ENCODE data around the gene NIPBL. TPM values are rescaled to one million over a fixed set of nuclear protein-coding genes. Genes with fewer than 3 reads are reported as not detected.
A peak's percentile ranks its signal among the peaks of the same experiment; 100 is the strongest.

The NIPBL gene
- total and polyA plus RNA-seq, 8 donors, result 48.8 to 80.2 (median 67.6) TPM

DNA sequence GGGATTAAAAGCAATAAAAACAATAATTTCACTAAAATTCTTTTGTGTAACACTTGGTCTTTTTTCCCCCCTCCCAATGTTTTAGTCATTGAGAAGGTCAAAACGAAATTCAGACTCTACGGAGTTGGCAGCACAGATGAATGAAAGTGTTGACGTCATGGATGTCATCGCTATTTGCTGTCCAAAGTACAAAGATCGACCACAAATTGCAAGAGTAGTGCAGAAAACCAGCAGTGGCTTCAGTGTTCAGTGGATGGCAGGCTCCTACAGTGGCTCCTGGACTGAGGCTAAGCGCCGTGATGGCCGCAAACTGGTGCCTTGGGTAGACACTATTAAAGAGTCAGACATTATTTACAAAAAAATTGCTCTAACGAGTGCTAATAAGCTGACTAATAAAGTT lies 187.9 kb downstream of the NIPBL start:
- Histone ChIP-seq H3K4me3 (no peak overlapping the region), H3K27ac (no peak overlapping the region), H3K36me3 (peaks cover 0 to 73% of the 10 kb centered on the region in 2 donors), H3K27me3 (no peaks in the 10 kb centered on the region), H3K9me3 (no peaks in the 10 kb centered on the region), H3K4me1 (no peaks in the 10 kb centered on the region)
- ATAC-seq (no peak), DNase-seq (no peak)
- intact Hi-C loops (cut with DNase I), result no loop called here
- TF ChIP-seq, protein P1, sequence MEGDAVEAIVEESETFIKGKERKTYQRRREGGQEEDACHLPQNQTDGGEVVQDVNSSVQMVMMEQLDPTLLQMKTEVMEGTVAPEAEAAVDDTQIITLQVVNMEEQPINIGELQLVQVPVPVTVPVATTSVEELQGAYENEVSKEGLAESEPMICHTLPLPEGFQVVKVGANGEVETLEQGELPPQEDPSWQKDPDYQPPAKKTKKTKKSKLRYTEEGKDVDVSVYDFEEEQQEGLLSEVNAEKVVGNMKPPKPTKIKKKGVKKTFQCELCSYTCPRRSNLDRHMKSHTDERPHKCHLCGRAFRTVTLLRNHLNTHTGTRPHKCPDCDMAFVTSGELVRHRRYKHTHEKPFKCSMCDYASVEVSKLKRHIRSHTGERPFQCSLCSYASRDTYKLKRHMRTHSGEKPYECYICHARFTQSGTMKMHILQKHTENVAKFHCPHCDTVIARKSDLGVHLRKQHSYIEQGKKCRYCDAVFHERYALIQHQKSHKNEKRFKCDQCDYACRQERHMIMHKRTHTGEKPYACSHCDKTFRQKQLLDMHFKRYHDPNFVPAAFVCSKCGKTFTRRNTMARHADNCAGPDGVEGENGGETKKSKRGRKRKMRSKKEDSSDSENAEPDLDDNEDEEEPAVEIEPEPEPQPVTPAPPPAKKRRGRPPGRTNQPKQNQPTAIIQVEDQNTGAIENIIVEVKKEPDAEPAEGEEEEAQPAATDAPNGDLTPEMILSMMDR (IDR thresholded peaks at IDR 0.05), result no peak

DNA sequence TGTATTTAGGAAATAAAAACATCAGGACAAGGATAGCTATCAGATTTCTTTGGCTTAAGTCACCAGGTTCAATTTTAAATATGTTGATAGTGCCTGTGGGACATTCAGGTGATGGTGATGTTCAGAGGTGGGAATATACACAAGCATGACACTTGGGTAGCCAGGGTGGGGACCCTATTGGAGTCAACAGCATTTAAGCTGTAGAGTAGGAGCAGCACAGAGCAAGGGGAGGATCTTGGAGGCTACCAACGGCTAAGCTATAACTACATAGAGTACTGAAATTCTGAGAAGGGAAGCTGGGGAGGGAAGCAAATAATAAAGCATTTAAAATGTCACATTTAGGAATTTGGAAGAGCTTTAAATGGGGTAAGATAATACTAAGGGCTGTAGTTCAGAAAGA lies 194.9 kb downstream of the NIPBL start:
- ATAC-seq (no peak), DNase-seq (no peak)
- peaks cover 0 to 4% of the 10 kb centered on the region in 2 donors for H3K36me3 ChIP-seq
- TF ChIP-seq, protein P1 (IDR thresholded peaks at IDR 0.05), result no peak
- H3K9me3 ChIP-seq, result no peaks in the 10 kb centered on the region
- no peak overlapping the region for H3K4me3 ChIP-seq
- no peaks in the 10 kb centered on the region for H3K27me3 ChIP-seq
- no peaks in the 10 kb centered on the region for H3K4me1 ChIP-seq
- no peak overlapping the region for H3K27ac ChIP-seq
- intact Hi-C loops (cut with DNase I), result no loop called here

DNA sequence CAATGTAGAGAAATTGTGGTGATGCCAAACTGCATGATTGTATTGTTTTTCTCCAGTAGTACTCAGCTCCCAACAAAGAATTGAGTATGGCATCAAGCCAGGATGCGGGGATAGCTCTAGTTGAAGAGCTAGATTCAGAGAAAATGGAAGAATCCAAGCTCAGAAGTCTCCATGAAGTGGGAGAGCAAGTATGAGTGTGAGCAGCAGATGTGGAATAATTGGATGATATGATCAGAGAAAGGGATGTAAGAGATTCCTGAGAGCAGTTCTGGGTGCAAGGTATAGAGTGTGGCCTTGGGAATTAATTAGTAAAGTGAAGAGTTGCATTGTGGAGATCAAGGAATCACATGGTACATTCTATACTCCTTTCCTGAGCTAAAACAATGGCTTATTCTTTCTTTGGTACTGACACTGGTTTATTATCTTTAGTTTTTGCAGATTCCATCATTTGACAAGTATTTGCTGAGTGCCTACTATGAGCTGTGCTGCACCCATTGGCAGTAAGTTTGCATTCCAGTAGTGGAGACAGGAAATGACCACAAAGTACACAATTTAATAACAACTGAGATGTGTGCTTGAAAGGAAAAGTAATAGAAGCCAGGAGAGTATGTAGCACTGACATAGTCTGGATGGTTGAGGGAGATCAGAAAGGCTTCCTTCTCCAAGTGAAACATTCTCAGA lies 195.5 kb downstream of the NIPBL start:
- no peaks in the 10 kb centered on the region for H3K4me1 ChIP-seq
- H3K27ac ChIP-seq, result no peak overlapping the region
- ATAC-seq (peak; percentile 75), DNase-seq (peak in 1 of 4 donors; percentile 1)
- H3K4me3 ChIP-seq, result no peak overlapping the region
- H3K27me3 ChIP-seq, result no peaks in the 10 kb centered on the region
- no peaks in the 10 kb centered on the region for H3K36me3 ChIP-seq
- TF ChIP-seq, protein P1 (IDR thresholded peaks at IDR 0.05), result no peak
- intact Hi-C loops (cut with DNase I), result no loop called here
- H3K9me3 ChIP-seq, result no peaks in the 10 kb centered on the region

DNA sequence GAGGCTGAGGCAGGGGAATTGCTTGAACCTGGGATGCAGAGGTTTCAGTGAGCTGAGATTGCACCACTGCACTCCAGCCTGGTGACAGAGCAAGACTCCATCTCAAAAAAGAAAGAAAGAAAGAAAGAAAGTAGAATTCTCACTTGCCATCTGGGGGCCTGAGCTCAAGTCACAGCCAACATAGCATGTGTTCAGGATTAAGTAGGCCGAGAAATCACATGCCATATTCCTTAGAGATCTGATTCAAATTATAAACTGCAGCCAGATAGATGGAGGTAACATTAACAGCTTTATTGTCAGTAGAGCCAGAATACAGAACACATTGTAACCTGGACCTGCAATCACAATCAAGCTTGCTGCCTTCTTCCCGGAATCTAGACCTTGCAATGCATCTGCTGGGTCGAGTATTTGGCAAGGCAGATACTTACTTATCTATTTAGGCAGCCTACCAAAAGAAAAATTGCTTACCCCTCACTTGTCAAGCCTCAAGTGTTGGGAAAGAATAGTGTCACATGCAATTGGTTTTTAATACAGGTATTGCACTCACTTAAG lies 198.9 kb downstream of the NIPBL start:
- DNase-seq, result no peak
- Histone ChIP-seq H3K27ac (no peak overlapping the region), H3K36me3 (peaks cover 0 to 21% of the 10 kb centered on the region in 2 donors), H3K9me3 (no peaks in the 10 kb centered on the region), H3K4me3 (no peak overlapping the region), H3K27me3 (no peaks in the 10 kb centered on the region), H3K4me1 (no peaks in the 10 kb centered on the region)
- intact Hi-C loops (cut with DNase I), result no loop called here
- TF ChIP-seq, protein P1 (IDR thresholded peaks at IDR 0.05), result no peak
- ATAC-seq, result no peak

DNA sequence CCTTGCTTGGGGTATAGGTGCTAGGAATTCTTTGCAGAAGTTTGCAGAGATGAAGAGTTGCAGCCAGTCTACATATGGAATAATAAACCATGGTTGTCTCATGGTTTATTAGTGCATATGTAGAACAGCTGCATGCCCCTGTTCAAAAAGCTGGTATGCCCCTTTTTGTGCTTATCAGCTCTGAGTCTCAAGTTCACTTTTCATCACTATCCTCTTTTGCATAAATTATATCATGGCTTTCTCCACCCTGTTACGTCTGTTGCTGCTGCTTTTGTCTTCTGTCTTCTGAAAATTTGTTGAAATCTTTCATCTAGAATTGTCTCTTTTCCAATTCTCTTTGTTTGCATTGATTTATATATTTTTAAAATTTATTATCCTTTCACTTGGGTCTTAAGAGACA lies 200.6 kb downstream of the NIPBL start:
- Histone ChIP-seq H3K27ac (no peak overlapping the region), H3K9me3 (no peaks in the 10 kb centered on the region), H3K27me3 (no peaks in the 10 kb centered on the region), H3K4me3 (no peak overlapping the region), H3K36me3 (peaks cover 0 to 21% of the 10 kb centered on the region in 2 donors), H3K4me1 (no peaks in the 10 kb centered on the region)
- ATAC-seq, result no peak
- no peak for DNase-seq
- intact Hi-C loops (cut with DNase I), result no loop called here
- TF ChIP-seq, protein P1 (IDR thresholded peaks at IDR 0.05), result no peak

Measured in left lung (tissue), 10 donors.